Fibroblast of lung (primary cell): ENCODE measurements around the gene CNRIP1.

Experiments
- CTCF ChIP-seq, 2 donors: IDR thresholded peaks in 1 of 2; conservative IDR thresholded peaks in 1 of 2; 1 replicate in 1 of 2; 2 replicates in 1 of 2; pipeline ENCODE4 v1.5.1; 2011 to 2012; ENCODE audit warnings: low read length in 2 of 2, control low read depth in 1 of 2, inconsistent platforms in 1 of 2, low read depth in 1 of 2, mild to moderate bottlenecking in 1 of 2
- EZH2 ChIP-seq: IDR thresholded peaks from 2 replicates; pipeline ENCODE4 v1.5.1; 2012; ENCODE audit warnings: low read length, control low read depth, mild to moderate bottlenecking; ENCODE audit errors: missing control alignments

GRCh38 chr2:68368654-68369336 lies 49.0 kb upstream of the CNRIP1 start:
- no peak for TF ChIP-seq CTCF (conservative IDR thresholded peaks at IDR 0.05 in 1 of 2, IDR thresholded peaks at IDR 0.05 in 1 of 2; ENCODE audit: low read depth in 1 of 2, low read length in 2 of 2)
- no peak for TF ChIP-seq EZH2
